Brain pericyte (primary cell): Measurements from ENCODE around the gene FMN2.

ENCODE experiments used
- DNase-seq: peaks from one replicate; pipeline ENCODE4 v3.0.0-alpha.2; 2012; ENCODE audit warnings: low read depth, low spot score

The FMN2 gene

DNA sequence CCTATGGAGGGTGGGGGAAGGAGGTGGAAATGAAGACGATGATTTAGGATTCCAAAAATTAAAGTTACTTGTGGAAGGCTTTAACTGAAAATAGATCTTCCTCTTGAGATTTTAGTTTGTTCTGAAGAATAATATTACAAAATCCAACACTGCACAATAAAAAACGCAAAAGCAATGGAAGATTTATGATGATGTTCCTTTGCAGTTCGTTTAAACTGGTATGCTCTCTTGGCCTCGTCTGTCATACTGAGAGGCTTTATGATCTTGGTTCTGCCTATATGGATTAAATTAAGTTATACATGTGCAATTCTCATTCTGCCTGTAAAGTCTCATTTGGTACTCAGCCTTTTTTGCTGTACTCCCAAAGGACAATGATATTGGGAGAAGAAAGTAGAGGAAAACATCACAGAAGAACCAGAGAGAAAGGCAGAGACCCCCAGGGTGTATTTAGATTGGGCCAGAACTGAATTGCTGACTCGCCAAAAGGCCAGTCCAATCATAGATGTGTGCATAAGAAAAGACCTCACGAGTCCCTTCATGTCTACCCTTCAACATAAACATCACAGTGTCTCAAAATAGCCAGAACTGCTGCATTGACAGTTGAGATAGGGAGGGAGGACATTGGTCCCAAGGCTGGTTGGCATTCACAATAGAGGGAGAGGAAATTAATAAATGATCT lies 331.7 kb downstream of the FMN2 start:
- no peak for DNase-seq

DNA sequence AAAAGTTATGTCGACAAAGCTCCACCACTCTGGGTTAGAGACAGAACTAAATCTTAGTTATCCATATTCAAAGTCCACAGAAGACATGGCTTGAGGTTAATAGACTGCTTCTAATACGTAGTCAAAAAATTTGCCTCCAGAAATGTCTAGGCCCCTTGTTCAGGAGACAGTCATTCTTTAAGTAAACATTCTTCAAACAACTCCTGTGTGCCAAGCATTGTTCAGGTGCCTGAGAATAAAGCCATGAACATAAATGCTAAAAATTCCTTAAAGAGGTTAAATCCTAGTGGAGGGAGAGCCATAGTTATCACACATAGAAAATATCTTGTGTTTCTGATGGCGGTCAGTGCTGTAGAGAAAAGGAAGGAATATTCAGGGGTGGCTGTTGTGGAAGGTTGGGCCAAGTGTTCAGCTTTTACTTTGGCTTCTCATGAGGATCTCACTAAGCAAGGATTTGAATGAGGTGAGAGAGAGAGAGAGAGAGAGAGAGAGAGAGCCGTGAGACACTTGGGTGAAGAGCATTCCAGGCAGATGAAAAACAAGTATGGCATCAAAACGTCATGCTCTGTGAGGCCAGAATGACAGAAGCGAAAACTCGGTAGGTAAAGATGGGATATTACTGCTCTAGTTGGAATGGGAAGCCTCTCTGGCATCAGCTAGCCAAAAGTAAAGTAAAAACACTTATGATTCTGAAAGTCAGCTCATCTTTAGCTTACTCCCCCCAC lies 333.2 kb downstream of the FMN2 start:
- no peak for DNase-seq

DNA sequence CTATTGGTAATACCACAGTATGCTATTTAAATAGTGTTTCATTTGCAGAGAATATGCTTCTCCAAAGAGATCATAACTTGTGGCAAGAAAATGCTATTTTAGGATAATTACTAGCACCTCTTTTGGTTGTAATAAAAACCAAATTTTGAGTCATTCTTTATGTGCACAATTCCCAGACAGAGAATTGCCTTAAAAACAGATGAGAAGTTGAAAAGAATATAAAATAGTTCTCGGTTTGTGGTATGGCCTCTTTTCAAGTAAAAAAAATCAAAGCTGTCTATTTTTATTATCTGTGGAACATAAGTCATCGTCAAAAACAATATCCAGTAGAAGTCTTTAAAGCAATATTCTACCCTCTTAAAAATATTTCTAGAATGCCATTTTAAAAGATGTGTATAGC lies 334.4 kb downstream of the FMN2 start:
- DNase-seq: no peak

DNA sequence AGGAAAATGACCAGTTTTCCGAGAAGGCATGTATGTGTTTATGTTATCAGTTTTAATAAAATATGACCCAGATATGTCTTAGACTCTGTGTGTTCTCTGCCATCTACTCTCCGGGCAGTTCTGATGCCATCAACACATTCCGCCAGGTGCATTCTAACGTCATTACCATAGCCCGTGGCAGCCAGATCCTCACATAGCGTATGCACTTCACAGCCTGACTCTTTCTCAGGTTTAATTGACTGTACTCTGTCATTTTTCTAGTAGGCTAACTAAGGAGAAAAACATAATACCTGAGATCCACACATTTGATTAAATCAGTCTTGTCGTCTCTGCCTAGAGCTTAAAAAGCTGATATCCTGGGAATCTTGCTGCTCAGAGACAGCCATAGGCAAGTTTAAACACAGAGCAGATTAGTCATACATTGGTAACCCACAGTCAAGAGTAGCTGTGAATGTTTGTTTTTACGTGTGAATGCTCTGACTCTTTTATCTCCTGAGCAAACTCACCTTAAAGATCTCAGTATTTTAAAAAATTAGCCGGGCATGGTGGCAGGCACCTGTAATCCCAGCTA lies 344.4 kb downstream of the FMN2 start:
- DNase-seq: no peak

DNA sequence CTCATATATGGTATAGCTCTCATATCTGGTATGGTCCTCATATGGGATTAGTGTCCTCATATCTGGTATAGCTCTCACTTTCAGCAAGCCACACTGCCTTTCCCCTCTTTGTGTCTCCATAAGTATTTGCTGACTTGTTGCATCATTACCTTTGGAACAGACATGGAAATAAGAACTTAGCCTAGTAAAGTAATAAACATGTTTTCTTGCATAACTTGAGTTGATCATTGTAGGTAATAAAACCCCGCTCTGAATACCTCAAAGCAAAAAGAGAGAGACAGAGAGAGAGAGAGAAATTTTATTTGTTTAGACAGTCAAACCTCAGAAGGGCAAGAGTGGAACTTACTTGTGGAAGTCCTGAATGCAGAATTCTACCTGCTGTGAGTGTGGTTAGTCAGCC lies 350.0 kb downstream of the FMN2 start:
- DNase-seq: no peak

DNA sequence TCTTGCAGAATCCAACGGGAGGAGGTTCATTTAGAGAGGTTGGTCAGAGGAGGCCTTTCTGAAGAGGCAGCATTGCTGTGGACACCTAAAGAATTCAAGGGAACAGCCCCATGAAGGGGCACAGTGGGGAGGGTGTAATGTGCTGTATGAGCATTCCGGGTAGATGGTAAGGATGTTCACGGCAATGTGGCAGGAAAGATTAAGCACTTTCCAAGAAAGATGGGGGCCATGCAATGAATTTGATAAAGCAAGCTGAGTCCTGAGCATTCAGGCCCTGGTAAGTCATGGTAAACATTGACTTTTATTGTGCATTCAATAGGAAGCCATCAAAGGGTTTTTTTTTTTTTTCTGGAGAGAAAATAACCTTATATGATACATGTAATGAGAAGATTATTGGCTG lies 353.7 kb downstream of the FMN2 start:
- no peak for DNase-seq

DNA sequence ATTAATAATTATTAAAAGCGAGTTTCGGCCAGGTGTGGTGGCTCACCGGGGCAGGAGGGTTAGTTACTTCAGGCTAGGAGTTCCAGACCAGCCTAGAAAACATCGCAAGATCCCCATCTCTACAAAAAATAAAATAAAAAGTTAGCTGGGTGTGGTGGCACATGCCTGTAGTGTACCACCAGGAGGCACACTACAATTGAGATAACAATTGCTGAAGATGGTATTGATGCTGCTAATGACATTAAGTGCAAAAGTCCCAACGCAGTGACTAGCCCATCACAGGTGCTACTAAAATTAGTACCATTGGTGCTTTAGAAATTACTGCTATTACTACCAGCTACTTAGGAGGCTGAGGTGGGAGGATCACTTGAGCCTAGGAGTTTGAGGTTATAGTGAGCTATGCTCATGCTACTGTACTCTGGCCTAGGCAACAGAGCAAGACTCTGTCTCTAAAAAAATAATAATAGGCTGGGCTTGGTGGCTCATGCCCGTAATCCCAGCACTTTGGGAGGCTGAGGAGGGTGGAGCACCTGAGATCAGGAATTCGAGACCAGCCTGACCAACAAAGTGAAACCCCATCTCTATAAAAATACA lies 363.6 kb downstream of the FMN2 start:
- no peak for DNase-seq

DNA sequence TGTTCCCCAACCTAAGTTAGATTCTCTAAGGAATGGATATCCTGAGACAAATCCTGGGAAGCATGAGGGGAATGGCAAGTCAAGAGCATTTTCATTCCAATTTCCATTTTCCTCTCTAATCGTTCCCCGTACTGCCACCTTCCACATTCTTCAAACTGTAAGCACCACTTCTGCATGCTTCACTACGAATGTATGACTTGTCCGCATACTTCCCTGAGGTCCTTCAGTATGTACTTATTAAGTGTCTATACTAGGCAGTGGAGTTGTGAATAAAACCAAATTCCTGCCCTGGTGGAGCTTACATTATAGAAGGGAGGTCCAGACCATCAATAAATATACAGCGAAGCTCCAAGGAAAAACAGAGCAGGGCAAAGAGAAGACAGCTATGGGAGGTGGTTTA lies 365.5 kb downstream of the FMN2 start:
- DNase-seq: no peak

DNA sequence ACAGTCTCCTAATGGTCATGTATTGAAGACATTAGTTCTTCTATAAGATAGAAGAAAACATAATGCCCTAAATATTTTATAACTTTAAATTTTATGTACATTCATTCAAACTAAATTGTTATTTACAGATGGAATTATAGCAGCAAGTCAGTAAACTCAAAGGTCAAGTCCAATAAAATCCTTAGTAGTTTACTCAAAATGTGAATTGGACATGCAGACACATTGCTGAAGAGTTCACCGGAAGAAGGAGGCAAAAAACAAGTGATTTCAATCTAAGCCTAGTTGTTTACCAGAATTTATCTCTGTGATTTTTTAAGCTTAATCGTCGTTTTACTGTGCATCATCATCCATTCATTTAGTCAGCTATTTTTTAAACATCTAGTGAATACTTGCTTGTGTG lies 370.6 kb downstream of the FMN2 start:
- no peak for DNase-seq

DNA sequence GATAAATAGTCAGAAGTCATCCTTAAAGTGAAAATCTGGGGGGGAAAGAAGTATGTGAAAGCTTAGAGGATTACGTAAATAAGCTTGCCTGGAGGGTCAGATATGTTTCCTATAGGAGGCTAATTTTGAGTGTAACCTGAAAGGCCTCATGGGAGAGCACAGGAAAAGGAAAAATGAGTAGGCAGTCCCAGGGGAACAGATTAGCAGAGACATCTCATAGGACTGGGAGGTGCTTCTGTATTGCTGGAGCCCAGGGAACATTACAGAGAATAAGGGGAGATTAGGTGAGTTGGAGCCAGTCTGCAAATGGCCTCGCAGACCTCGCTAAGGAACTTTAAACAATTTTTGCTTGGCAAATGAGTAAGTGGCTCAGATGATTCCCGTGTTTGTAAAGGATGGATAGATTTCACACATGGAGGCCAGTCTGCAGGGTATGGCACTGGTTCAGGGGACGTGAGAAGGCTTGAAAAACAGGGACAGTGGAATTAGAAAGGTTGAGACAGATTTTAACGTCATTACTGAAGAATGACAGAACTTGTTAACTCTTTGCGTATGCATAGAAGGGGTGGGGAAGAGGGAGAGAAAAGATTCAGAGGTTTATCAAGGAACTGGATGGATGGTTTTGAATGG lies 371.2 kb downstream of the FMN2 start:
- DNase-seq: no peak

DNA sequence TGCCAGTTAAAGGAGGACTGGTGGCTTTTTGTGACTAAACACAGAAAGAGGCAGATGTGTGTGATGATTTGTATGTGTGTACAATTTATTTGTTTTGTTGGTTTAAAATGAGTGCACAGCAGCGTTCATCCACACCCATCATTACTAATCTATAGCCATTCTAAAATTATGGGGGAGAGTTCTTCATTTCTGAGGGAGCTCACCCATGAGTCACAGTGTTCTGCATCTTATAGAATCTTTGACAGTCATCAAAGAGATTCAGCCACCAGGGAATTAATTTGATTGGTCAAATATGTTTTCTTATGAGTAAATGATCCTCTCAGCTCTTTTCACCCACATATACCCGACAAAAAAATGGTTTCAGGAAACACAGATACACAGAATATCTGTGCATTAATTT lies 372.4 kb downstream of the FMN2 start:
- no peak for DNase-seq

DNA sequence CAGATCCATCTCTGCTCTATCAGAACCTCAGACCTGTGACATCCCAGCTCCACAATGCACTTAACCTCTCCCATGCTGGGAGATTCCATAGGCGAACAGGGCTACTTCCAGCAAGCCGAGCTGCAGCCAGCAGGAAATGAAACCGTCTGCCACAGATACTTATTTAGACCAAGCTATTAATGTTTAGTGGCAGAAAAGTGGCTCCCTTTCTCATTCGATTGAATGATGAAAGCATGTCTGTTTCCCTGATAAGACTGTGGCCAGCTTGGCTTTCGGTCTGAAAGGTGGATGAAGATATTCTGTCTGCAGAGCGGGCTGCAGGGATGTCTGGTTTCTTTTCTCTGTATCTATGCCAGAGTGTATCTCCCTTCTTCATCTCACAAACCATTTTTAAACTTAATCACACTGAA lies 373.9 kb downstream of the FMN2 start:
- no peak for DNase-seq

DNA sequence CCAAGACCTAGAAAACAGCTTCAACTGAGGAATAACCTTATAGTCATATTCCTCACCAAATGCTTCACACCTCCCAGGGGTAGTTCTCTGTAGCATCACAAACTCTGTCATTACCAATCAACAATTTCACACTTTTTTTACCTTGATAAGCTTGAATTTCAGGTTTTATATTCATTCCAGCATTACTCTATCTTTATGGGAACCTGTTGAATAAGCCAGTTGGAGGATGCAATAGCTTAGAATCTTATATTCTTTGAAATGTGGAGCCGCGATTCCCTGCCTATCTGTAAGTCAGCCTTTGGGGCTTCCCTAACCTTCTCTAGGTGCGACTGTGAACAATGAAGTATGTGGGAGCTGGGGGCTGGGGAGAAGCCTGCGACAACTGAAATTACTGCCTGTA lies 374.8 kb downstream of the FMN2 start:
- DNase-seq: no peak

DNA sequence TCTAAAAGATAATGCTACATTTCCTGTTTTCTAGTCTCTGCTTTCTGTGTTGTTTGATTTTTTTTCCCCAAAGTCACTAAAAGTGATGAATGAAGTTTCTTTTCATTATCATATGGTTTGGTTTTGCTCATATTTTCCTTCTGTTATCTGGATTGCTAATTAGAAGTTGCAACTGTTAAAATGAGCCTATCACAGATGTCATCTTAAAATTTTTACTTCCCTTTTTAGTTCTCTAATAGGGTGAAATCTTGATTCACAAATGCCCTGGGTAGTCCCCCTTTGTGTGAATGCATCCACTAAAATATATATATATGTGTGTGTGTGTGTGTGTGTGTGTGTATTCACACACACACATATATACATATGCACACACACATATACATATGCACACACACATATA lies 376.2 kb downstream of the FMN2 start:
- DNase-seq: no peak

DNA sequence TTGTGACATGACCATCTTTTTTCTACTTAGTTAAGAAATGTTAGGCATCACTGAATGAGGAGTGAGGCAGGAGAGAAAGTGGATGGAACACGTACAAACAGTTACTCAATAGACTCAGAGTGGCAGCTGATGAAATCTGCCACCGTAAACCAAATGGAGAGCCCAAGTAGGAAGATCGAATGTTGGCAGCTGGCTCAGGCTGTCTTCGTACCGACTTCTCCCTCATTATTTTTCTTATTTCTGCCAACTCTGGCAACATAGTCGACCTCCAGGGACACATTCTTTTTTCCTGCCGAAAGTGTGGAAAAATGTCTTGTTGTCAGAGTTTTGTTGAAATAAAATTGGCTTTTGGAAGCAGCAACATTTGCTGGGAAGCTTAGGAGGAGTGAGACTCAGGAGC lies 377.0 kb downstream of the FMN2 start:
- no peak for DNase-seq

DNA sequence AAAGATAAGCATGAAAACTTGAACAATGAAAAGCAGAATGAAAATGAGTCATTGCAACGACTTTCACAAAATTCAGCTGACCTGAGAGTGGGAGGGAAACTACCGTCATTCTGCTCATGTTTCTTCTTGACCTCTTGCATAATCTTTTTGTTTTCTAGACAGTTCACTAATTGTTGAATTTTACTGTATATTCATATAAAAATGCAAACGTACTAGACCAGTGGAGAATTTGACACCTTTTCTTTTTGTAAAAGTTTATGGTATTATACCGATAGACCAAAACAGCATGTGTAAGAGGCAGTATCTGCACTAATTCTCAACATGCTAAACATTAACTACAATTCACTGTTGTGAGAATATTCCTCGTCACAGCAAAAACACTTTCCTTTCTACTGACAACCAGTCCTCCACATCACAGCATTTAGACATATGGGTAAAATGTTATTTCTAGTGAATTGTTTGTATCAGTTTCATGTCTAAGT lies 382.5 kb downstream of the FMN2 start:
- DNase-seq: no peak

DNA sequence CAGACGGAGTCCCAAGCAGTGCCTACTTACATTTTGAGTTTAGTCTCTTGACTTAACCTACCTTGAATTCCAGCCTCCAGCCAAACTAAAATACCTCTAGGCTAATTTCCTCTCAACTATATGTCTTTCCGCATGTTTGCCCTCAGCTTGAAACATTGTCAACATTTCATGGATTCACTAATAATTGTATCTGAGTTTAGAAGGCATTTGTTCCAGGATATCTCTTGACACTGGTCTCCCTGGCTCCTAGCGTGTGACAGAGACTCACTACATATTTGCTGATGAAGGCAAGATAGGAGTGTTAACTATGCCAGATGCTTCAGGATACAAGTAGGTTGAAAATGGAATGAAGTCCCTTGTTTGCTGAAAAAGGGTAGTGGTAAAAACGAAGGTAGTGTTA lies 384.1 kb downstream of the FMN2 start:
- DNase-seq: no peak

DNA sequence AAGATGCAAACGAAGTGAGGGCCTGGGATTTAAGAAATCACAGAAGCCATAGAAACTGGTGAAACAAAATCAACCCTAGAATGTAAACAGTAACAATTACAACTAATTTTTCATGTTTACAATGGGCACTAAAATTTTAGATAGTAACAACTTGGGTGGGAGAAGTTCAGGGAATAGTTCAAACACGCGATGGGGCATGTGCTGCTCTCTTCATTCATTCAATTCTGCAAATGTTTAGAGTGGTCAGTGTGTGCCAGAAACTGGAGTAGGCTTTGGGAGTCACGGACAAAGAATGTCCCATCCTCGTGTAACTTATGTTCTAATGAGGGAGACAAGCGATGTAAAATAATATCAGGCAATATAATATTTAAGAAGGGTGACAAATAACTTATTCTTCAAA lies 386.9 kb downstream of the FMN2 start:
- no peak for DNase-seq

DNA sequence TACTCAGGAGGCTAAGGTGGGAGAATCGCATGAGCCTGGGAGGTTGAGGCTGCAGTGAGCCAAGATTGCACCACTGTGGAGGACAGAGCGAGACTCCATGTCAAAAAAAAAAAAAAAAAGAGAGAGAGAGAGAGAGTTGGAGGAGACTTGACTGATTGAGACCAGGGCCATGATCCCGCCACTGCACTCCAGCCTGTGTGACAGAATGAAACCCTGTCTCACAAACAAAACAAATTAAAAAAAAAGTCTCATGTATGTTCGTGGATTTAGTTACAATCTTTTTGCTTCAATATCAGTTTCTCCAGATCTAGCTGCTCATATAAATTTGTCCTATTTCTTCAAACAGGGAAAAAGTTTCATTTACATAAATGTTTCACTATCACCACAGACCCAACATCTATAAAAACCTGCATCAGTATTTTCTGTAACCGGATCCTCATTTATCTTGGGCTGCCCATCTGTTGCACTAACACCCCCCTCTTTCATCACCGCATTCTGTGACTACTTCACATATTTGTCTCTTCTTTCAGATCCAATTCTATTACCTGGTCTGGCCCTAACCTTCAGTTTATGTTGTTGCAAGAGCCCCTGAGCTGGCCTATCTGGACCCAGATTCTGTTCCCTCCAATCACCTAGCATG lies 393.2 kb downstream of the FMN2 start:
- DNase-seq: no peak

DNA sequence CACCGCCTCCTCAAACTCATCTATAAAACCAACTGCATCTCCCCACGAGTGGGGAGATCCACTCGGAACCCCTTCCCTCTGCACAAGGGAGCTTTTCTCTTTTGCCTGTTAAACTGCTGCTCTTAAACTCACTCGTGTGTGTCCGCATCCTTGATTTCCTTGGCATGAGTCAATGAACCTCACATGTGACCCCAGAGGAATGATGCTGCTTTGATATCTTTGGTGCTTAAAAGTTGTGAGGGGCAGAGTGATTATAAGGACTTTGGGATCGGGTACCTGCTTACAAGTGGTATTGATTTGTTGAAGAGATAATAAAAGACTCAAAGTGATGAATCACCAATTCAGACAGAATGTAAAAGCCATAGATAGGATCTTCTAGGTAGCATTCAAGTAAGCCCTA lies 394.9 kb downstream of the FMN2 start:
- DNase-seq: no peak

DNA sequence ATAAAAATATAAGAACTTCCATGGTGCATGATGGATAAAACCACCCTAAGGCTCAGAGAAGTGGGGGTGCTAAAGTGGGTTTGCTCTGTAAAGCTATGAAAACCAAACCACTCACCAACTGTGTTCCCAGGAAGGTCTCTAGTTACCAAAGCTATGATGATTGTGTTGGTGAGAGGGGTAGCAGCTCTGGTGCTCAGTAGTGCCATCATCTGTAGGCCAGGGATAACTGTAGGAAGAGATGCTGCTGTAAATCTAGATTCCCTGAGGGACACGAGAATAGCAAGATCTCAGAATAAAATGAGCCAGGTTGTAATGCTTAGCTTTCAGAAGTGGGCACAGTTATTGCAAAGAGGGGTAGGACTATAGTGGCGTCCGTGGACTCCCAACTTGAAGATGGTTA lies 395.8 kb downstream of the FMN2 start:
- no peak for DNase-seq

DNA sequence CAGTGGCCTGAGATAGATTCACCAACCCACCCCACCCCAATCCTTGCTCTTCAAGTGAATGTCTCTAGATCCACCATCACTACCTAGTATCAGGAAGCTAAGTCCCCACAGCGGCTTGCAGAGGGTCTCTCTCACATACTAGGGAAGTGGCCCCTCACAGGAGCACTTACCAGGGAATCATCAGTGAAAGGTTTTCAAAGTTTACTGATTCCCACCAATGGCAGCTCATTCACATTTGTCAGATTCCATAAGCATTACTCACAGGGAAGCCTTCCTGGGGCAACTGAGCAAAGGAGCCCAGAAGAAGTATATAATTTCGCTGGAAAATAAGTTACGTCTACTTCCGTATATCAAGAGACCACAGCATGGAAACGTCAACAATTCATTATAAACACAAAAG lies 399.5 kb downstream of the FMN2 start:
- DNase-seq: no peak
